ENCODE data around the gene ACCS. TPM values are rescaled to one million over a fixed set of nuclear protein-coding genes. Genes with fewer than 3 reads are reported as not detected.
A peak's percentile ranks its signal among the peaks of the same experiment; 100 is the strongest.

The ACCS gene
- total and polyA plus RNA-seq, 9 of the 15 experiments (the other 6 are each of a cell fraction or from before 2014, with no cell fraction given), result 4.2 to 25.9 (median 16.3) TPM

DNA sequence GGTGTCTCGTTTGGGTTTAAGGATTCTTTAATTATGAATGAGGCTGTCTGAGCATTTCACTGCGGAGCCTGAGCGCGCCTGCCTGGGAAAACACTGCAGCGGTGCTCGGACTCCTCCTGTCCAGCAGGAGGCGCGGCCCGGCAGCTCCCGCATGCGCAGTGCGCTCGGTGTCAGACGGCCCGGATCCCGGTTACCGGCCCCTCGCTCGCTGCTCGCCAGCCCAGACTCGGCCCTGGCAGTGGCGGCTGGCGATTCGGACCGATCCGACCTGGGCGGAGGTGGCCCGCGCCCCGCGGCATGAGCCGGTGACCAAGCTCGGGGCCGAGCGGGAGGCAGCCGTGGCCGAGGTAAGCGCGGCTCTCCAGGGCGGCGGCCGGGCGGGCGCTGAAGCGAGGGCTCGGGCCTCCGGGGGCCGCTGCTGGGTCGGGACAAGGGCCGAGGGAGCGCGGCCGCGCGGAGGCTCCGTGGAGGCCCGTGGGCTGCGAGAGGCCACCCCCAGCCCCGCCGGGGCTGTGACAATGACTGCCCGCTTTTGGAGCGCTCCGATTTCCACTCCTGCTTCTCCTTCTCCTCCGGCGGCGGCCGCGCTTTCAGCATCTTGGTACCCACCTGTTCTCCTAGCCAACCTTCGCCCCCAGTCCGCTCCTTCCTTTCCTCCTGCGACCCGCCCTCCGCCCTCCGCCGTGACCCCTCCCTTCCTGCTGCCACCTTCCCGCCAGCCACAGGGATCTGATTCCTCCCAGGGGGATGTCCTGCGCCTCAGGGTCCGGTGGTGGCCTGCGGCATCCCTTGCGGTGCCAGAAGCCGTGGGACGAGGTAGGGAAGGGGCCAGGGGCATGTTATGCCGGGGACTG, 29.7 kb downstream of the ACCS start, which contains the start of gene EXT2 (continued):
- no peak for TF ChIP-seq E2F4 (CRISPR knock-in tag; IDR thresholded peaks at IDR 0.05; ENCODE audit: low read depth)
- TF ChIP-seq MAFF (IDR thresholded peaks at IDR 0.05; ENCODE audit: low read length), result no peak
- TF ChIP-seq IRF2 (CRISPR knock-in tag; IDR thresholded peaks at IDR 0.05), result no peak
- peak; percentile 36 for TF ChIP-seq SP2 (IDR thresholded peaks at IDR 0.05; ENCODE audit: extremely low read depth, low read depth, low read length, poor library complexity, severe bottlenecking)
- TF ChIP-seq ATF7 (IDR thresholded peaks at IDR 0.05), result peak; percentile 50; the same call in 1 of the 2 replicates
- TF ChIP-seq LEF1 (IDR thresholded peaks at IDR 0.05), result no peak
- peak; percentile 39 for TF ChIP-seq C11orf30 (IDR thresholded peaks at IDR 0.05; ENCODE audit: low read depth)
- peak in 1 of 2 experiments; percentile 64; a peak in 1 of 4 replicates for TF ChIP-seq TEAD1 (CRISPR knock-in tag; IDR thresholded peaks at IDR 0.05)
- TF ChIP-seq, protein P1, sequence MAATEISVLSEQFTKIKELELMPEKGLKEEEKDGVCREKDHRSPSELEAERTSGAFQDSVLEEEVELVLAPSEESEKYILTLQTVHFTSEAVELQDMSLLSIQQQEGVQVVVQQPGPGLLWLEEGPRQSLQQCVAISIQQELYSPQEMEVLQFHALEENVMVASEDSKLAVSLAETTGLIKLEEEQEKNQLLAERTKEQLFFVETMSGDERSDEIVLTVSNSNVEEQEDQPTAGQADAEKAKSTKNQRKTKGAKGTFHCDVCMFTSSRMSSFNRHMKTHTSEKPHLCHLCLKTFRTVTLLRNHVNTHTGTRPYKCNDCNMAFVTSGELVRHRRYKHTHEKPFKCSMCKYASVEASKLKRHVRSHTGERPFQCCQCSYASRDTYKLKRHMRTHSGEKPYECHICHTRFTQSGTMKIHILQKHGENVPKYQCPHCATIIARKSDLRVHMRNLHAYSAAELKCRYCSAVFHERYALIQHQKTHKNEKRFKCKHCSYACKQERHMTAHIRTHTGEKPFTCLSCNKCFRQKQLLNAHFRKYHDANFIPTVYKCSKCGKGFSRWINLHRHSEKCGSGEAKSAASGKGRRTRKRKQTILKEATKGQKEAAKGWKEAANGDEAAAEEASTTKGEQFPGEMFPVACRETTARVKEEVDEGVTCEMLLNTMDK (IDR thresholded peaks at IDR 0.05; ENCODE audit: borderline replicate concordance, insufficient read depth, low read depth, low read length, poor library complexity, severe bottlenecking), result peak; percentile 96
- no peak for TF ChIP-seq TEAD2 (tag; IDR thresholded peaks at IDR 0.05)
- TF ChIP-seq, protein P2, sequence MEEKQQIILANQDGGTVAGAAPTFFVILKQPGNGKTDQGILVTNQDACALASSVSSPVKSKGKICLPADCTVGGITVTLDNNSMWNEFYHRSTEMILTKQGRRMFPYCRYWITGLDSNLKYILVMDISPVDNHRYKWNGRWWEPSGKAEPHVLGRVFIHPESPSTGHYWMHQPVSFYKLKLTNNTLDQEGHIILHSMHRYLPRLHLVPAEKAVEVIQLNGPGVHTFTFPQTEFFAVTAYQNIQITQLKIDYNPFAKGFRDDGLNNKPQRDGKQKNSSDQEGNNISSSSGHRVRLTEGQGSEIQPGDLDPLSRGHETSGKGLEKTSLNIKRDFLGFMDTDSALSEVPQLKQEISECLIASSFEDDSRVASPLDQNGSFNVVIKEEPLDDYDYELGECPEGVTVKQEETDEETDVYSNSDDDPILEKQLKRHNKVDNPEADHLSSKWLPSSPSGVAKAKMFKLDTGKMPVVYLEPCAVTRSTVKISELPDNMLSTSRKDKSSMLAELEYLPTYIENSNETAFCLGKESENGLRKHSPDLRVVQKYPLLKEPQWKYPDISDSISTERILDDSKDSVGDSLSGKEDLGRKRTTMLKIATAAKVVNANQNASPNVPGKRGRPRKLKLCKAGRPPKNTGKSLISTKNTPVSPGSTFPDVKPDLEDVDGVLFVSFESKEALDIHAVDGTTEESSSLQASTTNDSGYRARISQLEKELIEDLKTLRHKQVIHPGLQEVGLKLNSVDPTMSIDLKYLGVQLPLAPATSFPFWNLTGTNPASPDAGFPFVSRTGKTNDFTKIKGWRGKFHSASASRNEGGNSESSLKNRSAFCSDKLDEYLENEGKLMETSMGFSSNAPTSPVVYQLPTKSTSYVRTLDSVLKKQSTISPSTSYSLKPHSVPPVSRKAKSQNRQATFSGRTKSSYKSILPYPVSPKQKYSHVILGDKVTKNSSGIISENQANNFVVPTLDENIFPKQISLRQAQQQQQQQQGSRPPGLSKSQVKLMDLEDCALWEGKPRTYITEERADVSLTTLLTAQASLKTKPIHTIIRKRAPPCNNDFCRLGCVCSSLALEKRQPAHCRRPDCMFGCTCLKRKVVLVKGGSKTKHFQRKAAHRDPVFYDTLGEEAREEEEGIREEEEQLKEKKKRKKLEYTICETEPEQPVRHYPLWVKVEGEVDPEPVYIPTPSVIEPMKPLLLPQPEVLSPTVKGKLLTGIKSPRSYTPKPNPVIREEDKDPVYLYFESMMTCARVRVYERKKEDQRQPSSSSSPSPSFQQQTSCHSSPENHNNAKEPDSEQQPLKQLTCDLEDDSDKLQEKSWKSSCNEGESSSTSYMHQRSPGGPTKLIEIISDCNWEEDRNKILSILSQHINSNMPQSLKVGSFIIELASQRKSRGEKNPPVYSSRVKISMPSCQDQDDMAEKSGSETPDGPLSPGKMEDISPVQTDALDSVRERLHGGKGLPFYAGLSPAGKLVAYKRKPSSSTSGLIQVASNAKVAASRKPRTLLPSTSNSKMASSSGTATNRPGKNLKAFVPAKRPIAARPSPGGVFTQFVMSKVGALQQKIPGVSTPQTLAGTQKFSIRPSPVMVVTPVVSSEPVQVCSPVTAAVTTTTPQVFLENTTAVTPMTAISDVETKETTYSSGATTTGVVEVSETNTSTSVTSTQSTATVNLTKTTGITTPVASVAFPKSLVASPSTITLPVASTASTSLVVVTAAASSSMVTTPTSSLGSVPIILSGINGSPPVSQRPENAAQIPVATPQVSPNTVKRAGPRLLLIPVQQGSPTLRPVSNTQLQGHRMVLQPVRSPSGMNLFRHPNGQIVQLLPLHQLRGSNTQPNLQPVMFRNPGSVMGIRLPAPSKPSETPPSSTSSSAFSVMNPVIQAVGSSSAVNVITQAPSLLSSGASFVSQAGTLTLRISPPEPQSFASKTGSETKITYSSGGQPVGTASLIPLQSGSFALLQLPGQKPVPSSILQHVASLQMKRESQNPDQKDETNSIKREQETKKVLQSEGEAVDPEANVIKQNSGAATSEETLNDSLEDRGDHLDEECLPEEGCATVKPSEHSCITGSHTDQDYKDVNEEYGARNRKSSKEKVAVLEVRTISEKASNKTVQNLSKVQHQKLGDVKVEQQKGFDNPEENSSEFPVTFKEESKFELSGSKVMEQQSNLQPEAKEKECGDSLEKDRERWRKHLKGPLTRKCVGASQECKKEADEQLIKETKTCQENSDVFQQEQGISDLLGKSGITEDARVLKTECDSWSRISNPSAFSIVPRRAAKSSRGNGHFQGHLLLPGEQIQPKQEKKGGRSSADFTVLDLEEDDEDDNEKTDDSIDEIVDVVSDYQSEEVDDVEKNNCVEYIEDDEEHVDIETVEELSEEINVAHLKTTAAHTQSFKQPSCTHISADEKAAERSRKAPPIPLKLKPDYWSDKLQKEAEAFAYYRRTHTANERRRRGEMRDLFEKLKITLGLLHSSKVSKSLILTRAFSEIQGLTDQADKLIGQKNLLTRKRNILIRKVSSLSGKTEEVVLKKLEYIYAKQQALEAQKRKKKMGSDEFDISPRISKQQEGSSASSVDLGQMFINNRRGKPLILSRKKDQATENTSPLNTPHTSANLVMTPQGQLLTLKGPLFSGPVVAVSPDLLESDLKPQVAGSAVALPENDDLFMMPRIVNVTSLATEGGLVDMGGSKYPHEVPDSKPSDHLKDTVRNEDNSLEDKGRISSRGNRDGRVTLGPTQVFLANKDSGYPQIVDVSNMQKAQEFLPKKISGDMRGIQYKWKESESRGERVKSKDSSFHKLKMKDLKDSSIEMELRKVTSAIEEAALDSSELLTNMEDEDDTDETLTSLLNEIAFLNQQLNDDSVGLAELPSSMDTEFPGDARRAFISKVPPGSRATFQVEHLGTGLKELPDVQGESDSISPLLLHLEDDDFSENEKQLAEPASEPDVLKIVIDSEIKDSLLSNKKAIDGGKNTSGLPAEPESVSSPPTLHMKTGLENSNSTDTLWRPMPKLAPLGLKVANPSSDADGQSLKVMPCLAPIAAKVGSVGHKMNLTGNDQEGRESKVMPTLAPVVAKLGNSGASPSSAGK (IDR thresholded peaks at IDR 0.05), result no peak
- no peak for TF ChIP-seq ZNF695 (CRISPR knock-in tag; IDR thresholded peaks at IDR 0.05)
